HEK293 (cell line): ENCODE measurements around the gene ASXL3.
A peak's percentile ranks its signal among the peaks of the same experiment; 100 is the strongest.

ENCODE experiments used
- CTCF ChIA-PET: fragments of 350-600 bp; formaldehyde crosslinking; extraction: SDS; loops from one replicate; lab custom pipeline; 2021; ENCODE audit warnings: antibody characterized with exemption; lab: Yijun Ruan, JAX
- POLR2A ChIA-PET: fragments of 300-600 bp; formaldehyde crosslinking; extraction: SDS; loops from one replicate; lab custom pipeline; 2020; ENCODE audit warnings: antibody characterized with exemption, inconsistent platforms; lab: Yijun Ruan, JAX
- H3K27ac ChIP-seq: fragments of 200-500 bp; sonication (Bioruptor generic); 2 replicates; pipeline ENCODE4 v1.5.1; 2014; ENCODE audit warnings: low read depth, low read length, control low read depth, inconsistent platforms; ENCODE audit errors: extremely low read depth
- H3K36me3 ChIP-seq, 2 experiments: fragments of 200-500 bp in 1 of 2; sonication (Bioruptor generic) in 1 of 2; 1 replicate in 1 of 2; 2 replicates in 1 of 2; pipeline ENCODE4 v1.5.1; 2014 to 2017; ENCODE audit warnings: inconsistent platforms in 2 of 2, low read length in 2 of 2; ENCODE audit not compliant: control insufficient read depth in 2 of 2, insufficient read depth in 1 of 2
- H3K4me1 ChIP-seq: fragments of 200-500 bp; sonication (Bioruptor generic); 2 replicates; pipeline ENCODE4 v1.5.1; 2014; ENCODE audit warnings: mild to moderate bottlenecking, low read length, inconsistent platforms; ENCODE audit not compliant: control insufficient read depth, insufficient read depth
- H3K4me3 ChIP-seq: 2 replicates; pipeline ENCODE4 v1.5.1; 2011; ENCODE audit warnings: low read depth, mild to moderate bottlenecking, control low read depth, low read length, moderate library complexity
- H3K9me3 ChIP-seq: fragments of 200-500 bp; sonication (Bioruptor generic); 2 replicates; pipeline ENCODE4 v1.5.1; 2014; ENCODE audit warnings: low read depth, low read length, inconsistent platforms; ENCODE audit not compliant: control insufficient read depth, insufficient read depth
- ATF2 ChIP-seq: fragments of 450-650 bp; formaldehyde crosslinking; IDR thresholded peaks from 2 replicates; pipeline ENCODE4 v1.5.1; 2016; ENCODE audit warnings: missing biosample characterization, missing genetic modification characterization, low read depth
- BCL11A ChIP-seq: fragments of 450-650 bp; formaldehyde crosslinking; IDR thresholded peaks from 2 replicates; pipeline ENCODE4 v1.5.1; 2016; ENCODE audit warnings: low read depth, missing biosample characterization, missing genetic modification characterization
- GLI2 ChIP-seq: fragments of 450-650 bp; formaldehyde crosslinking; IDR thresholded peaks from 2 replicates; pipeline ENCODE4; 2017; ENCODE audit warnings: missing biosample characterization, missing genetic modification characterization, low read depth, borderline replicate concordance
- MEIS1 ChIP-seq: sonication (generic); formaldehyde crosslinking; IDR thresholded peaks from 2 replicates; pipeline ENCODE4 v1.8.1; 2022; ENCODE audit warnings: missing genetic modification reagents, mild to moderate bottlenecking, borderline replicate concordance
- PRDM6 ChIP-seq: fragments of 450-650 bp; formaldehyde crosslinking; IDR thresholded peaks from 2 replicates; pipeline ENCODE4 v1.5.1; 2017; ENCODE audit warnings: missing biosample characterization, missing genetic modification characterization
- SCRT1 ChIP-seq: fragments of 450-650 bp; formaldehyde crosslinking; IDR thresholded peaks from 2 replicates; pipeline ENCODE4 v1.5.1; 2016; ENCODE audit warnings: missing biosample characterization, missing genetic modification characterization, borderline replicate concordance
- SP7 ChIP-seq: fragments of 450-650 bp; formaldehyde crosslinking; IDR thresholded peaks from 2 replicates; pipeline ENCODE4 v1.5.1; 2016; ENCODE audit warnings: missing biosample characterization, missing genetic modification characterization
- TCF7L2 ChIP-seq: IDR thresholded peaks from 2 replicates; pipeline ENCODE4 v1.6.1; 2011; ENCODE audit warnings: low read depth, mild to moderate bottlenecking, inconsistent platforms, low read length, moderate library complexity, borderline replicate concordance
- WT1 ChIP-seq: fragments of 450-650 bp; formaldehyde crosslinking; IDR thresholded peaks from 2 replicates; pipeline ENCODE4 v1.5.1; 2016; ENCODE audit warnings: missing biosample characterization, missing genetic modification characterization
- ZBTB6 ChIP-seq: fragments of 450-650 bp; formaldehyde crosslinking; IDR thresholded peaks from 2 replicates; pipeline ENCODE4 v1.5.1; 2017; ENCODE audit warnings: missing biosample characterization, missing genetic modification characterization
- ZBTB7A ChIP-seq: fragments of 450-650 bp; formaldehyde crosslinking; IDR thresholded peaks from 2 replicates; pipeline ENCODE4 v1.5.1; 2016; ENCODE audit warnings: low read depth, missing biosample characterization, missing genetic modification characterization
- ZBTB8A ChIP-seq: fragments of 450-650 bp; formaldehyde crosslinking; IDR thresholded peaks from 2 replicates; pipeline ENCODE4 v1.5.1; 2016; ENCODE audit warnings: missing biosample characterization, missing genetic modification characterization
- ZNF10 ChIP-seq: fragments of 450-650 bp; formaldehyde crosslinking; IDR thresholded peaks from 2 replicates; pipeline ENCODE4 v1.5.1; 2017; ENCODE audit warnings: missing biosample characterization, missing genetic modification characterization
- ZNF157 ChIP-seq: fragments of 450-650 bp; formaldehyde crosslinking; IDR thresholded peaks from 2 replicates; pipeline ENCODE4 v1.5.1; 2016; ENCODE audit warnings: missing biosample characterization, missing genetic modification characterization
- ZNF239 ChIP-seq: fragments of 450-650 bp; formaldehyde crosslinking; IDR thresholded peaks from 2 replicates; pipeline ENCODE4 v1.5.1; 2016; ENCODE audit warnings: missing biosample characterization, missing genetic modification characterization
- ZNF248 ChIP-seq: fragments of 450-650 bp; formaldehyde crosslinking; IDR thresholded peaks from 2 replicates; pipeline ENCODE4 v1.5.1; 2017; ENCODE audit warnings: missing biosample characterization, missing genetic modification characterization
- ZNF266 ChIP-seq: fragments of 450-650 bp; formaldehyde crosslinking; IDR thresholded peaks from 2 replicates; pipeline ENCODE4 v1.5.1; 2016; ENCODE audit warnings: missing biosample characterization, missing genetic modification characterization, low read depth
- ZNF335 ChIP-seq: fragments of 450-650 bp; formaldehyde crosslinking; conservative IDR thresholded peaks from 2 replicates; pipeline ENCODE4 v1.5.1; 2016; ENCODE audit warnings: missing biosample characterization, missing genetic modification characterization
- ZNF391 ChIP-seq: fragments of 450-650 bp; formaldehyde crosslinking; IDR thresholded peaks from 2 replicates; pipeline ENCODE4 v1.5.1; 2016; ENCODE audit warnings: low read depth, missing biosample characterization, missing genetic modification characterization, borderline replicate concordance
- ZNF426 ChIP-seq: fragments of 450-650 bp; formaldehyde crosslinking; IDR thresholded peaks from 2 replicates; pipeline ENCODE4 v1.5.1; 2017; ENCODE audit warnings: missing biosample characterization, missing genetic modification characterization, mild to moderate bottlenecking, inconsistent platforms, moderate library complexity
- ZNF521 ChIP-seq: fragments of 450-650 bp; formaldehyde crosslinking; IDR thresholded peaks from 2 replicates; pipeline ENCODE4 v1.5.1; 2017; ENCODE audit warnings: missing biosample characterization, mild to moderate bottlenecking, missing genetic modification characterization
- ZNF544 ChIP-seq: fragments of 450-650 bp; formaldehyde crosslinking; IDR thresholded peaks from 2 replicates; pipeline ENCODE4 v1.5.0; 2017; ENCODE audit warnings: missing biosample characterization, missing genetic modification characterization
- ZNF623 ChIP-seq: fragments of 450-650 bp; formaldehyde crosslinking; IDR thresholded peaks from 2 replicates; pipeline ENCODE4 v1.5.1; 2016; ENCODE audit warnings: missing biosample characterization, missing genetic modification characterization
- ZNF629 ChIP-seq: fragments of 450-650 bp; formaldehyde crosslinking; IDR thresholded peaks from 2 replicates; pipeline ENCODE4 v1.5.1; 2017; ENCODE audit warnings: missing biosample characterization, missing genetic modification characterization
- ZNF658 ChIP-seq: fragments of 450-650 bp; formaldehyde crosslinking; IDR thresholded peaks from 2 replicates; pipeline ENCODE4; 2016; ENCODE audit warnings: missing biosample characterization, missing genetic modification characterization
- ZNF660 ChIP-seq: fragments of 450-650 bp; IDR thresholded peaks from 2 replicates; pipeline ENCODE4 v1.5.1; 2018; ENCODE audit warnings: missing biosample characterization, mild to moderate bottlenecking, missing genetic modification characterization
- ZNF677 ChIP-seq: fragments of 450-650 bp; IDR thresholded peaks from 2 replicates; pipeline ENCODE4 v1.5.0; 2018; ENCODE audit warnings: missing biosample characterization, mild to moderate bottlenecking, missing genetic modification characterization, moderate library complexity
- ZNF768 ChIP-seq: fragments of 450-650 bp; formaldehyde crosslinking; IDR thresholded peaks from 2 replicates; pipeline ENCODE4 v1.5.1; 2018; ENCODE audit warnings: missing biosample characterization, mild to moderate bottlenecking, missing genetic modification characterization

ASXL3 gene

GRCh38 chr18:33660696-33661310 lies 82.8 kb downstream of the ASXL3 start (continued):
- no peak for TF ChIP-seq ZNF239
- TF ChIP-seq ZNF660 (tag by site-specific recombination): no peak
- TF ChIP-seq ZNF768 (tag by site-specific recombination): no peak
- peak; percentile 40; the same call in 1 of the 2 replicates for TF ChIP-seq SP7
- no peak for TF ChIP-seq ZNF248
- TF ChIP-seq ZNF521 (tag by site-specific recombination): no peak
- no peak for TF ChIP-seq ZNF157 (tag by site-specific recombination)
- TF ChIP-seq PRDM6 (tag by site-specific recombination): peak; percentile 81
- no peak for TF ChIP-seq WT1
- no peak for TF ChIP-seq SCRT1 (tag by site-specific recombination)
- no peak for TF ChIP-seq MEIS1
- no peak for TF ChIP-seq ZNF677 (tag by site-specific recombination)
- no peak for TF ChIP-seq ZNF658 (tag by site-specific recombination)
- no peak for TF ChIP-seq ZNF623
- TF ChIP-seq ZBTB6 (tag by site-specific recombination): no peak
- TF ChIP-seq ZNF391 (tag by site-specific recombination): no peak
- no peak for TF ChIP-seq ZBTB8A (tag by site-specific recombination)
- TF ChIP-seq ZNF544: no peak
- no peak for TF ChIP-seq ZNF266 (tag by site-specific recombination)
- TF ChIP-seq GLI2 (tag by site-specific recombination): no peak
- no peak for TF ChIP-seq ZNF426 (tag by site-specific recombination)
- 0 out of 2 replicates have a peak, but pooled peaks have one; percentile 53 for TF ChIP-seq ZNF335 (tag by site-specific recombination)

- ChIA-PET CTCF (no interaction called here), POLR2A (no interaction called here)
- H3K9me3 ChIP-seq: no peaks in the 10 kb centered on the region
- H3K4me1 ChIP-seq: peaks cover 20% of the 10 kb centered on the region
- H3K4me3 ChIP-seq: no peak overlapping the region
- TF ChIP-seq TCF7L2 (peak; percentile 70; the same call in 1 of the 2 replicates), ZNF629 (tag by site-specific recombination) (0 out of 2 replicates have a peak, but pooled peaks have one; percentile 13), ZNF10 (tag by site-specific recombination) (no peak), ZBTB7A (tag by site-specific recombination) (no peak), BCL11A (no peak), ZNF335 (tag by site-specific recombination) (no peak), ATF2 (no peak)
- H3K27ac ChIP-seq: no peak overlapping the region
- no peaks in the 10 kb centered on the region for H3K36me3 ChIP-seq
Observed at GRCh38 chr18:33664241-33664874, 86.3 kb downstream of the ASXL3 start.
